ENCODE measurements around the gene TCEANC.

TCEANC gene

DNA sequence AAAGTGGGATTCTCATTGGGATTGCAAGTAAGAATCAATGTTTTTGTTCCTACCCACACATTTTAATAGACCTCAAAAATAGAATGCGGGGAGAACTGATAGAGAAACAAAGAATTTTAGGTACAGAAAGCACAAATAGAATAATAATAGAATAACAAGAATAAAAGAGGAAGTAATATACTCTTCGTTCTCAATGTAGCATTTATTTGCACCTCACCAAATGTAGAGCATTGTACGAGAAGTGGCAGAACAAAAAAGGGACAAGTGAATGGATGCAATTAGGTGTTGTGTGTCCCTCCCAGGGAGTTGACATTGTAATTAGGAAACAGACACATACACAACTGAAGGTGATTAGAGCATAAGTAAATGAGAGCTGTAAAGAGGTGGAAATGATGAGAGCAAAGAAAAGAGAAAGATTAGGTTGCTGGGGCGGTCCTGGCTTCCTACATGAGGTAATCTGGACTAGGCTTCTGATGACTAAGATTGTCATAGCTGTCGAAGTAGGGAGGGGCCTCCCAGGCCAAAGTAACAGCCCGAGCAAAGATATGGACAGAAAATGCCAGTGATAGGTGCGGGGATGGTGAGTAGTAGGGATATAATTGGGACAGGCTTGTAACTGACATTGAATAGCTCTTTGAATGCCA lies 46.4 kb downstream of the TCEANC start:
- H3K14ac ChIP-seq (ENCODE audit: low read length), result no peak overlapping the region
- no peak overlapping the region for H3K4me2 ChIP-seq (ENCODE audit: insufficient read depth, low read length, poor library complexity, severe bottlenecking)
- H2BK12ac ChIP-seq (ENCODE audit: low read length), result no peak overlapping the region
- no CpG with 5 or more reads among the region's 7 CpGs for WGBS, 2 donors (ENCODE audit: extremely low coverage in 2 of 2, insufficient read length in 2 of 2, insufficient replicate concordance in 1 of 2)
- H2AFZ ChIP-seq (ENCODE audit: low read length), result no peak overlapping the region
- no peak overlapping the region for H3K9ac ChIP-seq (ENCODE audit: low read depth, low read length, poor library complexity)
- H4K8ac ChIP-seq (ENCODE audit: low read depth, low read length), result no peak overlapping the region
- H3K18ac ChIP-seq (ENCODE audit: low read length), result no peak overlapping the region
- no peaks in the 10 kb centered on the region for H3K27me3 ChIP-seq (ENCODE audit: control insufficient read depth in 3 of 3, insufficient read depth in 3 of 3, low read depth in 1 of 3, low read length in 3 of 3)
- no peaks in the 10 kb centered on the region for H3K9me3 ChIP-seq (replicated peaks in 1 of 2; ENCODE audit: control insufficient read depth in 2 of 2, insufficient read depth in 1 of 2, low read depth in 1 of 2, low read length in 2 of 2)
- H3K4me3 ChIP-seq (ENCODE audit: low read length in 2 of 2), result no peak overlapping the region
- H3K27ac ChIP-seq (replicated peaks; ENCODE audit: low read length), result no peak overlapping the region
- no peak overlapping the region for H3K4ac ChIP-seq (ENCODE audit: low read length)
- H3K4me1 ChIP-seq (ENCODE audit: control insufficient read depth in 2 of 2, insufficient read depth in 1 of 2, low read depth in 1 of 2, low read length in 2 of 2), result peaks cover 0 to 4% of the 10 kb centered on the region in 2 donors
- no peak overlapping the region for H2BK5ac ChIP-seq (ENCODE audit: low read length)
- peaks cover 3% of the 10 kb centered on the region for H3K79me1 ChIP-seq (ENCODE audit: low read depth, low read length)
- no peak overlapping the region for H2BK15ac ChIP-seq (ENCODE audit: low read length)
- H3K36me3 ChIP-seq (replicated peaks in 1 of 2; ENCODE audit: control insufficient read depth in 2 of 2, insufficient read depth in 2 of 2, low read length in 2 of 2), result peaks cover 0 to 15% of the 10 kb centered on the region in 2 donors
- DNase-seq (ENCODE audit: low spot score), result no peak
- no peak overlapping the region for H2AK5ac ChIP-seq (ENCODE audit: low read depth, low read length)
- no peak overlapping the region for H3K23ac ChIP-seq (ENCODE audit: low read depth, low read length, poor library complexity)
- no peak overlapping the region for H4K91ac ChIP-seq (ENCODE audit: low read depth, low read length, poor library complexity)
- H2BK120ac ChIP-seq (ENCODE audit: low read depth, low read length), result no peak overlapping the region

DNA sequence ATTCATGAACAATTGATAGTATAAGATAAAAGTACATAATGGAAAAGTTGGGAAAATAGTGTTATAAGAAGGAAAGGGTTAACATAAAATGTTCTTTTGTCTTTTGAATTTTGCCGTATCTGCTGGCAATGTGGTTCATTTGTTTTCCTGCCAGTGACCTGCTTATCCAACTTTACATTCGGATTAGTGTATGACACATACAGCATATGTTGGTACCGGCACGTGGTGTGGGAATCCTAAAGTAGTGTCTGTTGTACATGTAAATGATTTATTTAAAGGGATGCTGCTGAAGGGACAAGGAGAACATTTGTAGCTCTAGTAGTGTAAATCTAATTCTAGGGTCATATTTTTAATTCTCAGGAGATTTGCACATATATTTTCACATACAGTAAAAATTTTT lies 47.4 kb downstream of the TCEANC start:
- H2AK5ac ChIP-seq (ENCODE audit: low read depth, low read length), result no peak overlapping the region
- no peak overlapping the region for H3K14ac ChIP-seq (ENCODE audit: low read length)
- H4K8ac ChIP-seq (ENCODE audit: low read depth, low read length), result no peak overlapping the region
- no peak overlapping the region for H4K91ac ChIP-seq (ENCODE audit: low read depth, low read length, poor library complexity)
- H2BK120ac ChIP-seq (ENCODE audit: low read depth, low read length), result no peak overlapping the region
- peaks cover 3% of the 10 kb centered on the region for H3K79me1 ChIP-seq (ENCODE audit: low read depth, low read length)
- H3K9me3 ChIP-seq (replicated peaks in 1 of 2; ENCODE audit: control insufficient read depth in 2 of 2, insufficient read depth in 1 of 2, low read depth in 1 of 2, low read length in 2 of 2), result no peaks in the 10 kb centered on the region
- no peak overlapping the region for H2BK15ac ChIP-seq (ENCODE audit: low read length)
- H3K4me3 ChIP-seq (ENCODE audit: low read length in 2 of 2), result no peak overlapping the region
- H3K4me1 ChIP-seq (ENCODE audit: control insufficient read depth in 2 of 2, insufficient read depth in 1 of 2, low read depth in 1 of 2, low read length in 2 of 2), result no peaks in the 10 kb centered on the region
- WGBS, 2 donors (ENCODE audit: extremely low coverage in 2 of 2, insufficient read length in 2 of 2, insufficient replicate concordance in 1 of 2), result no CpG with 5 or more reads among the region's 4 CpGs
- no peak overlapping the region for H3K23ac ChIP-seq (ENCODE audit: low read depth, low read length, poor library complexity)
- no peak overlapping the region for H3K18ac ChIP-seq (ENCODE audit: low read length)
- H2BK5ac ChIP-seq (ENCODE audit: low read length), result no peak overlapping the region
- no peak overlapping the region for H3K4me2 ChIP-seq (ENCODE audit: insufficient read depth, low read length, poor library complexity, severe bottlenecking)
- H2BK12ac ChIP-seq (ENCODE audit: low read length), result no peak overlapping the region
- H3K27me3 ChIP-seq (ENCODE audit: control insufficient read depth in 3 of 3, insufficient read depth in 3 of 3, low read depth in 1 of 3, low read length in 3 of 3), result no peaks in the 10 kb centered on the region
- H3K27ac ChIP-seq (replicated peaks; ENCODE audit: low read length), result no peak overlapping the region
- no peak overlapping the region for H3K9ac ChIP-seq (ENCODE audit: low read depth, low read length, poor library complexity)
- H3K4ac ChIP-seq (ENCODE audit: low read length), result no peak overlapping the region
- no peak overlapping the region for H2AFZ ChIP-seq (ENCODE audit: low read length)
- DNase-seq (ENCODE audit: low spot score), result no peak
- peaks cover 0 to 15% of the 10 kb centered on the region in 2 donors for H3K36me3 ChIP-seq (replicated peaks in 1 of 2; ENCODE audit: control insufficient read depth in 2 of 2, insufficient read depth in 2 of 2, low read length in 2 of 2)

DNA sequence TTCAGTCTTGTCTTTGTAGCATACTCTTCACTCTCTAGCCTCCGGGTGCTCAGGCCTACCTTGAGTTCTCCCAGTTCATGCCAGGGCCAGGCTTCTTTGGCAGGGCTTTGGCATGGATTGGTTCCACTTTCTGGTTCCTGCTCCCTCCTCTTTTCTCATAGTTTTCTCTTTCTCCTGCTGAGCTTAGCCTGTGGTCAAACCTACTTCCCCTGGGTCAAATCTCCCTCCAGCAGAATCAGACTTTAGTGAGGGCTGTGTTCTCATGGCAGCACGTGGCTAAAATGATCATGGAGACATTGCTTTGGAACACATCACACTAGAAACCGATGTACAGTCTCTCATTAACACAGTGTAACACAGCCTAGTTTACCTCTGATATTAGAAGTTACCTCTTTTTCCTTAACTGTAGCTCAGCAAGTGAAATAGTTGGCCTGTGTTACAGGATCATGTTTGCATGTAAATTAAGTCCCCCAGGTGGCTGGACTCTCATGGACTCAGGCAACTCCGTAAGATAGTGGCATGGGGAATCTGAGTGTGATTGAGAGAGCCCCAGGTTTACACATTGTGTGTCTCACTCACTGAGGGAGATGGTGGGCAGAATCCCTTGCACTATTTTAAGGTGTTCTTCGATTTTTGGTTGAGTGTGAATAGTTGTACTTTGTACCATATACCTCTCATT lies 49.3 kb downstream of the TCEANC start:
- Histone ChIP-seq H3K27me3 (ENCODE audit: control insufficient read depth in 3 of 3, insufficient read depth in 3 of 3, low read depth in 1 of 3, low read length in 3 of 3) (no peaks in the 10 kb centered on the region), H4K8ac (ENCODE audit: low read depth, low read length) (no peak overlapping the region), H3K4ac (ENCODE audit: low read length) (no peak overlapping the region), H2AFZ (ENCODE audit: low read length) (no peak overlapping the region), H3K23ac (ENCODE audit: low read depth, low read length, poor library complexity) (no peak overlapping the region), H2AK5ac (ENCODE audit: low read depth, low read length) (no peak overlapping the region), H2BK5ac (ENCODE audit: low read length) (no peak overlapping the region), H3K4me3 (ENCODE audit: low read length in 2 of 2) (no peak overlapping the region), H2BK12ac (ENCODE audit: low read length) (no peak overlapping the region), H2BK15ac (ENCODE audit: low read length) (no peak overlapping the region), H3K36me3 (replicated peaks in 1 of 2; ENCODE audit: control insufficient read depth in 2 of 2, insufficient read depth in 2 of 2, low read length in 2 of 2) (peaks cover 0 to 22% of the 10 kb centered on the region in 2 donors), H3K4me2 (ENCODE audit: insufficient read depth, low read length, poor library complexity, severe bottlenecking) (no peak overlapping the region), H3K9me3 (replicated peaks in 1 of 2; ENCODE audit: control insufficient read depth in 2 of 2, insufficient read depth in 1 of 2, low read depth in 1 of 2, low read length in 2 of 2) (no peaks in the 10 kb centered on the region), H3K18ac (ENCODE audit: low read length) (no peak overlapping the region), H3K14ac (ENCODE audit: low read length) (no peak overlapping the region), H4K91ac (ENCODE audit: low read depth, low read length, poor library complexity) (no peak overlapping the region), H3K27ac (replicated peaks; ENCODE audit: low read length) (no peak overlapping the region), H2BK120ac (ENCODE audit: low read depth, low read length) (no peak overlapping the region), H3K4me1 (ENCODE audit: control insufficient read depth in 2 of 2, insufficient read depth in 1 of 2, low read depth in 1 of 2, low read length in 2 of 2) (no peaks in the 10 kb centered on the region), H3K79me1 (ENCODE audit: low read depth, low read length) (peaks cover 3% of the 10 kb centered on the region), H3K9ac (ENCODE audit: low read depth, low read length, poor library complexity) (no peak overlapping the region)
- WGBS, 2 donors (ENCODE audit: extremely low coverage in 2 of 2, insufficient read length in 2 of 2, insufficient replicate concordance in 1 of 2), result no CpG with 5 or more reads among the region's 5 CpGs
- no peak for DNase-seq (ENCODE audit: low spot score)

DNA sequence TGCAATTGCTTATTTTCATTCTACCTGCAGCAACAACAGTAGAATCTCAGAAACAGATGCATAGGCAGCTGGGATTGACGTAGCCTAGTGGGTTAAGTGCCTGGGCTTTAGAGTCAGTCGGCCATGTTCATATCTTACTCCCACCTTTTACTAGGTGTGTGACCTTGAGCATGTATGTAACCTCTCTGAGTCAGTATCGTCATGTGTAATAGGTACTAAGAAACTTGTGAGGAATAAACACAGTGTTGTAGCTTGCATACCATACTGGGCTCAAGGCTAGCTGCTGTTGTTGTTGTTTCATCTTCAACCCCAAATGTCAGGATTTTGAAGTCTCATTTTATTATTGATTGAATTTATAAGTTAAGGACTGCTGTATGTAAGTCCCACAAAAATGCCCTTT lies 50.2 kb downstream of the TCEANC start:
- Histone ChIP-seq H2BK5ac (ENCODE audit: low read length) (no peak overlapping the region), H2AFZ (ENCODE audit: low read length) (no peak overlapping the region), H3K4ac (ENCODE audit: low read length) (no peak overlapping the region), H3K18ac (ENCODE audit: low read length) (no peak overlapping the region), H3K9me3 (replicated peaks in 1 of 2; ENCODE audit: control insufficient read depth in 2 of 2, insufficient read depth in 1 of 2, low read depth in 1 of 2, low read length in 2 of 2) (no peaks in the 10 kb centered on the region), H3K79me1 (ENCODE audit: low read depth, low read length) (peaks cover 3% of the 10 kb centered on the region), H3K27ac (replicated peaks; ENCODE audit: low read length) (no peak overlapping the region), H4K8ac (ENCODE audit: low read depth, low read length) (no peak overlapping the region), H2BK12ac (ENCODE audit: low read length) (no peak overlapping the region), H3K4me2 (ENCODE audit: insufficient read depth, low read length, poor library complexity, severe bottlenecking) (no peak overlapping the region), H3K36me3 (replicated peaks in 1 of 2; ENCODE audit: control insufficient read depth in 2 of 2, insufficient read depth in 2 of 2, low read length in 2 of 2) (peaks cover 0 to 18% of the 10 kb centered on the region in 2 donors), H3K4me3 (ENCODE audit: low read length in 2 of 2) (no peak overlapping the region), H3K4me1 (ENCODE audit: control insufficient read depth in 2 of 2, insufficient read depth in 1 of 2, low read depth in 1 of 2, low read length in 2 of 2) (no peaks in the 10 kb centered on the region), H3K23ac (ENCODE audit: low read depth, low read length, poor library complexity) (no peak overlapping the region), H2AK5ac (ENCODE audit: low read depth, low read length) (no peak overlapping the region), H3K9ac (ENCODE audit: low read depth, low read length, poor library complexity) (no peak overlapping the region), H3K14ac (ENCODE audit: low read length) (no peak overlapping the region), H3K27me3 (ENCODE audit: control insufficient read depth in 3 of 3, insufficient read depth in 3 of 3, low read depth in 1 of 3, low read length in 3 of 3) (no peaks in the 10 kb centered on the region), H2BK15ac (ENCODE audit: low read length) (no peak overlapping the region), H4K91ac (ENCODE audit: low read depth, low read length, poor library complexity) (no peak overlapping the region), H2BK120ac (ENCODE audit: low read depth, low read length) (no peak overlapping the region)
- no CpG with 5 or more reads among the region's 3 CpGs for WGBS, 2 donors (ENCODE audit: extremely low coverage in 2 of 2, insufficient read length in 2 of 2, insufficient replicate concordance in 1 of 2)
- DNase-seq (ENCODE audit: low spot score), result no peak

Data from neuronal stem cell (in vitro differentiated cells).